H1 (cell line): ENCODE data around the gene RABL6. TPM values are rescaled to one million over a fixed set of nuclear protein-coding genes. Genes with fewer than 3 reads are reported as not detected.

Experiments
- HDAC2 ChIP-seq, 2 experiments: fragments of 300-600 bp in 1 of 2; sonication (generic) in 1 of 2; IDR thresholded peaks; 2 replicates each; pipeline ENCODE4 v1.6.1; 2011 to 2012; ENCODE audit warnings: low read depth in 2 of 2, low read length in 2 of 2, mild to moderate bottlenecking in 2 of 2, moderate library complexity in 2 of 2, borderline replicate concordance in 1 of 2, inconsistent platforms in 1 of 2
- JUN ChIP-seq: IDR thresholded peaks from 2 replicates; pipeline ENCODE4 v1.6.1; 2011; ENCODE audit warnings: low read depth, mild to moderate bottlenecking, improper control_type of control experiment, low read length
- POLR2A ChIP-seq, 2 experiments: IDR thresholded peaks; 1 replicate in 1 of 2; 2 replicates in 1 of 2; pipeline ENCODE4 v1.6.1; 2011; ENCODE audit warnings: low read depth in 2 of 2, low read length in 2 of 2, mild to moderate bottlenecking in 2 of 2; ENCODE audit errors: control extremely low read depth in 1 of 2
- SP1 ChIP-seq: IDR thresholded peaks from 2 replicates; pipeline ENCODE4 v1.6.1; 2011; ENCODE audit warnings: low read depth, low read length
- polyA plus RNA-seq, 7 experiments: library from polyadenylated mRNA; depleted of rRNA in 3 of 7; stranded (reverse) in 5 of 7; unstranded in 2 of 7; fragments of >200 nt in 5 of 7; fragments of 200-250 nt in 2 of 7; gene quantifications; 1 replicate in 5 of 7; 2 replicates in 1 of 7; 4 replicates in 1 of 7; pipeline versions ENCODE4 v1.2.1 to v1.2.3, GENCODE V29; 2011 to 2013; ENCODE audit warnings: missing spikeins in 2 of 7, mixed read lengths in 2 of 7
- total RNA-seq: library from RNA; stranded (reverse); fragmentation: NEBNext Ultra II Directional; extraction: Animal tissue kit (Norgen Biotek cat#: 25700); gene quantifications from 2 replicates; pipeline ENCODE4 v1.2.1, GENCODE V29; 2021

RABL6 gene
- total and polyA plus RNA-seq, 2 of the 8 experiments (the other 6 are each of a cell fraction or from before 2014, with no cell fraction given): 70.1 to 130 TPM

GRCh38 chr9:136793086-136793946, 14.4 kb upstream of the RABL6 start (continued):
- TF ChIP-seq JUN: no peak
- TF ChIP-seq POLR2A (IDR thresholded peaks at IDR 0.05; ENCODE audit: control extremely low read depth in 1 of 2, low read depth in 2 of 2, low read length in 2 of 2): no peak
- no peak for TF ChIP-seq SP1
- no peak for TF ChIP-seq HDAC2 (IDR thresholded peaks at IDR 0.05; ENCODE audit: borderline replicate concordance in 1 of 2, low read depth in 2 of 2, low read length in 2 of 2)
